Astrocyte (in vitro differentiated cells and primary cell): ENCODE measurements around the gene MAP3K14. TPM values are rescaled to one million over a fixed set of nuclear protein-coding genes. Genes with fewer than 3 reads are reported as not detected.

Source experiments
- DNase-seq: peaks from one replicate; pipeline ENCODE4 v3.0.0-alpha.2; 2010; ENCODE audit warnings: low read depth
- FAIRE-seq: peaks from 2 replicates; lab custom pipeline; 2011; peaks lifted over from hg19 to GRCh38; lab: Jason Lieb, UNC
- H2AFZ ChIP-seq: 2 replicates; pipeline ENCODE4 v1.6.0; 2012; ENCODE audit warnings: low read depth, low read length, inconsistent platforms
- H3K27ac ChIP-seq: 2 replicates; pipeline ENCODE4 v1.5.1; 2011; ENCODE audit warnings: low read depth, low read length, inconsistent platforms
- H3K27me3 ChIP-seq: 2 replicates; pipeline ENCODE4 v1.6.0; 2011; ENCODE audit warnings: low read length, inconsistent platforms; ENCODE audit not compliant: insufficient read depth
- H3K36me3 ChIP-seq: 2 replicates; pipeline ENCODE4 v1.5.1; 2011; ENCODE audit warnings: low read length, inconsistent platforms; ENCODE audit not compliant: insufficient read depth
- H3K4me1 ChIP-seq: 2 replicates; pipeline ENCODE4 v1.5.1; 2011; ENCODE audit warnings: low read length, inconsistent platforms; ENCODE audit not compliant: insufficient read depth
- H3K4me2 ChIP-seq: 2 replicates; pipeline ENCODE4 v1.6.0; 2012; ENCODE audit warnings: low read length, inconsistent platforms
- H3K4me3 ChIP-seq: 2 replicates; pipeline ENCODE4 v1.5.1; 2011; ENCODE audit warnings: low read depth, mild to moderate bottlenecking, low read length, inconsistent platforms; ENCODE audit not compliant: insufficient read depth
- H3K79me2 ChIP-seq: 2 replicates; pipeline ENCODE4 v1.6.0; 2012; ENCODE audit warnings: mild to moderate bottlenecking, low read length, inconsistent platforms; ENCODE audit not compliant: insufficient read depth
- H3K9ac ChIP-seq: 2 replicates; pipeline ENCODE4 v1.6.0; 2012; ENCODE audit warnings: mild to moderate bottlenecking, low read length, inconsistent platforms
- H3K9me3 ChIP-seq: 2 replicates; pipeline ENCODE4 v1.5.1; 2012; ENCODE audit warnings: low read depth, mild to moderate bottlenecking, low read length, inconsistent platforms; ENCODE audit not compliant: insufficient read depth
- H4K20me1 ChIP-seq: 2 replicates; pipeline ENCODE4 v1.6.0; 2012; ENCODE audit warnings: low read length, inconsistent platforms; ENCODE audit not compliant: insufficient read depth
- H3K27ac Mint-ChIP-seq: one replicate; pipeline ENCODE4 v1.8.0; 2021; ENCODE audit warnings: mild to moderate bottlenecking, mixed read lengths; ENCODE audit not compliant: unreplicated experiment
- H3K27me3 Mint-ChIP-seq: one replicate; pipeline ENCODE4 v1.8.0; 2021; ENCODE audit warnings: low read depth, mixed read lengths; ENCODE audit not compliant: unreplicated experiment
- H3K36me3 Mint-ChIP-seq: one replicate; pipeline ENCODE4 v1.8.0; 2021; ENCODE audit warnings: low read depth, mixed read lengths; ENCODE audit not compliant: unreplicated experiment
- H3K4me1 Mint-ChIP-seq: one replicate; pipeline ENCODE4 v1.8.0; 2021; ENCODE audit warnings: low read depth, mixed read lengths; ENCODE audit not compliant: unreplicated experiment
- H3K4me3 Mint-ChIP-seq: one replicate; pipeline ENCODE4 v1.8.0; 2021; ENCODE audit warnings: mild to moderate bottlenecking, moderate library complexity, mixed read lengths; ENCODE audit not compliant: unreplicated experiment
- H3K9me3 Mint-ChIP-seq: one replicate; pipeline ENCODE4 v1.8.0; 2021; ENCODE audit warnings: mild to moderate bottlenecking, mixed read lengths; ENCODE audit not compliant: unreplicated experiment
- EZH2 ChIP-seq: IDR thresholded peaks from 2 replicates; pipeline ENCODE4 v1.6.1; 2012; ENCODE audit warnings: mild to moderate bottlenecking, low read length, inconsistent platforms; ENCODE audit not compliant: insufficient read depth
- total RNA-seq: library from RNA; stranded (reverse); gene quantifications from 2 replicates; pipeline ENCODE4 v1.2.1, GENCODE V29; 2021
- TF ChIP-seq, protein P1 (sequence below): IDR thresholded peaks from 2 replicates; pipeline ENCODE4 v1.5.1; 2011; ENCODE audit warnings: low read depth, mild to moderate bottlenecking, inconsistent platforms, low read length, moderate library complexity; ENCODE audit not compliant: insufficient read depth

Gene MAP3K14
- total RNA-seq, 1 donor from 2014 or later = 10.8 TPM

DNA sequence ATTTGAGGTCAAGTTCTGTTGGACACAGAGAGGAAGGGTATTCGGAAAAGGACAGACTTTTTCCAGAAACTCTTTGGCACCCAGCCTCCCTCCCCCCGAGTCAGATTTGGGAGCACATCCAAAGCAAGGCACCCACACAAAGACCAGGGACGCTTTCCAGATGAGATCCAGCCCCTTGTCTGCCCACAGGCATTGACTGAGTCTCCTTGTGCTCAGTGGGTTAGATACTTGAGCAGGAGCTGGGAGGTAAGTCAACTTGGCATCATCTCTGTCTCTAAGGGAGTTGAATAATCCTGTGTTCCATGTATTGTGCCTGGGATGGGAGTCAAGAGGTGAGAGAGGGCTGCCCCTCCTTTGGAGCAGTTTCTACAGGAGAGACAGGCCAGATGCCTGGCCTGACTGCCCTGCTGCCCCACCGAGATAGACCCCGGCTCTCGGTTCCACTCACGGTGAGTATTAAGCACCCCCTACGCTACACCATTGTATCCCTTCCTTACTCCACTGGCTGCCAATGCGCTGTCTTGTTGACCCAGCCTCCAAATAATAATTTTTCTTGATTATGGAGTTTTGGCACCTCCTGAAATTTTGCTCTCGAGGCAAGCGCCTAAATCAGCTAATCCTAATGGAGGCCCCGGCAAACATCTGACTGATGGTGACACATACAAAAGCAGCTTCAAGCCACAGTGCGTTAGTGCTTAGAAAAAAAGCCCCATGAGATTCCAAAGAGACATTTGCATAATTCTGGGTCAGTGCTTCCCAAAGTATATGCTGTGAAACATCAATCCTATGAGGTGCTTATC, 29.6 kb upstream of the MAP3K14 start:
- Histone ChIP-seq H3K4me3 (no peak overlapping the region), H2AFZ (no peak overlapping the region), H3K4me2 (no peak overlapping the region), H3K9ac (no peak overlapping the region), H3K79me2 (no peaks in the 10 kb centered on the region), H3K9me3 (no peaks in the 10 kb centered on the region), H3K27me3 (no peaks in the 10 kb centered on the region), H3K4me1 (peaks cover 16% of the 10 kb centered on the region), H4K20me1 (no peaks in the 10 kb centered on the region), H3K27ac (no peak overlapping the region), H3K36me3 (no peaks in the 10 kb centered on the region)
- peaks cover 6% of the 10 kb centered on the region for H3K9me3 Mint-ChIP-seq
- H3K27me3 Mint-ChIP-seq = no peaks in the 10 kb centered on the region
- FAIRE-seq (no peak), DNase-seq (peak; percentile 58)
- H3K4me1 Mint-ChIP-seq = peaks cover 8% of the 10 kb centered on the region
- no peak overlapping the region for H3K4me3 Mint-ChIP-seq
- TF ChIP-seq EZH2 = no peak
- TF ChIP-seq, protein P1, sequence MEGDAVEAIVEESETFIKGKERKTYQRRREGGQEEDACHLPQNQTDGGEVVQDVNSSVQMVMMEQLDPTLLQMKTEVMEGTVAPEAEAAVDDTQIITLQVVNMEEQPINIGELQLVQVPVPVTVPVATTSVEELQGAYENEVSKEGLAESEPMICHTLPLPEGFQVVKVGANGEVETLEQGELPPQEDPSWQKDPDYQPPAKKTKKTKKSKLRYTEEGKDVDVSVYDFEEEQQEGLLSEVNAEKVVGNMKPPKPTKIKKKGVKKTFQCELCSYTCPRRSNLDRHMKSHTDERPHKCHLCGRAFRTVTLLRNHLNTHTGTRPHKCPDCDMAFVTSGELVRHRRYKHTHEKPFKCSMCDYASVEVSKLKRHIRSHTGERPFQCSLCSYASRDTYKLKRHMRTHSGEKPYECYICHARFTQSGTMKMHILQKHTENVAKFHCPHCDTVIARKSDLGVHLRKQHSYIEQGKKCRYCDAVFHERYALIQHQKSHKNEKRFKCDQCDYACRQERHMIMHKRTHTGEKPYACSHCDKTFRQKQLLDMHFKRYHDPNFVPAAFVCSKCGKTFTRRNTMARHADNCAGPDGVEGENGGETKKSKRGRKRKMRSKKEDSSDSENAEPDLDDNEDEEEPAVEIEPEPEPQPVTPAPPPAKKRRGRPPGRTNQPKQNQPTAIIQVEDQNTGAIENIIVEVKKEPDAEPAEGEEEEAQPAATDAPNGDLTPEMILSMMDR = no peak
- H3K36me3 Mint-ChIP-seq = peaks cover 2% of the 10 kb centered on the region
- H3K27ac Mint-ChIP-seq = no peak overlapping the region

DNA sequence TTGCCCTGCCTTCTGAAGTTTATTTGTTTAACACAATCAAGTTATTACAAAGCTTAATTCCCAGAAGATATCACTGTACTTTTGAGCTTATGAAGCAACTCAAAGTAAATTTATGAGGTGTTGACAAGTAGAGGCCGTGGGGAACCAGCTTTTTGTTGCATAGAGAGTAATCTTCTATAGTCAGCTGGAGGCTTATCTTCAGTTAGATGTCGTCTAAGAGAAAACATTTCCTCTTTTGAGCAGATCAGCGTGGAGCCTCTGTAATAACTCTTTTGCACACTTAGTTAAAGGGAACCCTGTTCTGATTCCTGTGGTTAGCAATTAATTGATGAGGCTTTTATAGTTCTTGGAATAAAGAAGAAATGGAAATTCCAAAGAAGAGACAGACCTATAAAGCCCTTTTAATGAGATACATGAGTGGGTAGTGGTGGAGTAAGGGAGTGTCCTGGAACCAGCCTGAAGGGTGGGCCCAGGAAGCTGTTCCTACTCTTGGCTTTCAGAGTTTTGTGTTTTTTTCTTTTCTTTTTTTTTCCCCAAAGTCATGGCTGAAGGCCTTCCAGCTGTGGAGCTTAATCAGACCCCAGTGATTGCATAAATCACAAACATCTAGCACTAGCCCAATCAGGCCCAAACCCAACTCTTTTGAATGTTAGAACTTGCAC, 28.9 kb upstream of the MAP3K14 start:
- H3K27ac ChIP-seq = no peak overlapping the region

More for the DNA sequence above, 28.9 kb upstream of the MAP3K14 start:
- FAIRE-seq (no peak), DNase-seq (peak; percentile 66)
- Mint-ChIP-seq H3K27ac (no peak overlapping the region), H3K27me3 (no peaks in the 10 kb centered on the region), H3K4me1 (peaks cover 10% of the 10 kb centered on the region), H3K36me3 (no peaks in the 10 kb centered on the region), H3K4me3 (no peak overlapping the region), H3K9me3 (no peaks in the 10 kb centered on the region)
- H3K4me3 ChIP-seq = no peak overlapping the region
- no peak overlapping the region for H3K4me2 ChIP-seq
- no peaks in the 10 kb centered on the region for H3K36me3 ChIP-seq
- no peaks in the 10 kb centered on the region for H4K20me1 ChIP-seq
- TF ChIP-seq EZH2 = no peak
- TF ChIP-seq, protein P1 = no peak
- peak overlapping the region; percentile 3 for H2AFZ ChIP-seq
- no peaks in the 10 kb centered on the region for H3K79me2 ChIP-seq
- H3K4me1 ChIP-seq = peaks cover 16% of the 10 kb centered on the region
- H3K9ac ChIP-seq = no peak overlapping the region
- H3K27me3 ChIP-seq = no peaks in the 10 kb centered on the region
- H3K9me3 ChIP-seq = no peaks in the 10 kb centered on the region
